ENCODE measurements around the gene SPOCK1. TPM values are rescaled to one million over a fixed set of nuclear protein-coding genes. Genes with fewer than 3 reads are reported as not detected.

Gene SPOCK1
- total RNA-seq, 2 experiments from 2014 or later, result not detected

GRCh38 chr5:137214446-137215189 is 284.5 kb downstream of the SPOCK1 start:
- intact Hi-C loops (cut with micrococcal nuclease), result no loop called here
- no peaks in the 10 kb centered on the region for H3K27me3 Mint-ChIP-seq
- TF ChIP-seq CTCF (IDR thresholded peaks at IDR 0.05), result no peak

GRCh38 chr5:137212471-137212870 is 286.7 kb downstream of the SPOCK1 start:
- no peak overlapping the region for H3K4me3 Mint-ChIP-seq
- no peak overlapping the region for H3K27ac Mint-ChIP-seq
- H3K9me3 Mint-ChIP-seq, result no peaks in the 10 kb centered on the region
- no peaks in the 10 kb centered on the region for H3K27me3 Mint-ChIP-seq
- TF ChIP-seq CTCF (IDR thresholded peaks at IDR 0.05), result no peak
- ChIA-PET CTCF (no interaction called here), POLR2A (interaction anchor here (0.6 kb wide), 1 partner anchor 905 kb away, joined by 4 read pairs; no protein-coding TSS in a partner anchor)
- intact Hi-C loops (cut with micrococcal nuclease), result no loop called here
- no peak for DNase-seq
- no peak for ATAC-seq
- no peaks in the 10 kb centered on the region for H3K4me1 Mint-ChIP-seq (ENCODE audit: low read depth)
- H3K36me3 Mint-ChIP-seq (ENCODE audit: low read depth), result no peaks in the 10 kb centered on the region

More at GRCh38 chr5:137214446-137215189, 284.5 kb downstream of the SPOCK1 start:
- Mint-ChIP-seq H3K27ac (no peak overlapping the region), H3K9me3 (no peaks in the 10 kb centered on the region), H3K36me3 (ENCODE audit: low read depth) (no peaks in the 10 kb centered on the region), H3K4me1 (ENCODE audit: low read depth) (no peaks in the 10 kb centered on the region), H3K4me3 (no peak overlapping the region)
- ATAC-seq (no peak), DNase-seq (no peak)
- CTCF ChIA-PET, result no interaction called here
- POLR2A ChIA-PET, result no interaction called here

GRCh38 chr5:137209232-137209809 is 289.8 kb downstream of the SPOCK1 start:
- Mint-ChIP-seq H3K4me1 (ENCODE audit: low read depth) (no peaks in the 10 kb centered on the region), H3K9me3 (no peaks in the 10 kb centered on the region), H3K4me3 (no peak overlapping the region), H3K36me3 (ENCODE audit: low read depth) (no peaks in the 10 kb centered on the region), H3K27ac (no peak overlapping the region), H3K27me3 (no peaks in the 10 kb centered on the region)
- intact Hi-C loops (cut with micrococcal nuclease), result no loop called here
- POLR2A ChIA-PET, result no interaction called here
- DNase-seq (no peak), ATAC-seq (no peak)
- TF ChIP-seq CTCF (IDR thresholded peaks at IDR 0.05), result no peak
- CTCF ChIA-PET, result no interaction called here

- intact Hi-C loops (cut with micrococcal nuclease), result no loop called here
- Mint-ChIP-seq H3K36me3 (ENCODE audit: low read depth) (no peaks in the 10 kb centered on the region), H3K4me1 (ENCODE audit: low read depth) (no peaks in the 10 kb centered on the region), H3K27me3 (peaks cover 1% of the 10 kb centered on the region), H3K9me3 (no peaks in the 10 kb centered on the region), H3K4me3 (no peak overlapping the region), H3K27ac (no peak overlapping the region)
- TF ChIP-seq CTCF (IDR thresholded peaks at IDR 0.05), result no peak
- no peak for DNase-seq
- POLR2A ChIA-PET, result no interaction called here
- ATAC-seq, result no peak
- CTCF ChIA-PET, result no interaction called here
These were observed 291.9 kb downstream of the SPOCK1 start for GRCh38 chr5:137207023-137207760.
